Adrenal gland (tissue), 5 donors: ENCODE measurements around the gene FMO4.
"Not testable (repeated sequence)": the region's sequence is repeated elsewhere in the genome, so short reads cannot be mapped to it uniquely, and the experiment has no call there.

Source experiments
- CTCF ChIP-seq, 6 experiments: fragments of 450-650 bp in 4 of 6; fragments of 200-600 bp in 2 of 6; sonication (generic) in 1 of 6; IDR thresholded peaks; 1 replicate in 5 of 6; 2 replicates in 1 of 6; pipeline versions ENCODE4 v1.5.1 to v1.8.0; 2016 to 2021; ENCODE audit warnings: antibody characterized with exemption in 6 of 6, mild to moderate bottlenecking in 2 of 6, moderate library complexity in 1 of 6
- POLR2A ChIP-seq, 2 donors: fragments of 450-650 bp; IDR thresholded peaks; one replicate each; pipeline ENCODE4 v1.6.1; 2017; ENCODE audit warnings: antibody characterized with exemption in 2 of 2, mild to moderate bottlenecking in 2 of 2, moderate library complexity in 1 of 2
- donor health status: DM: no; HTN: no; CAD: no.

- not testable (repeated sequence) for TF ChIP-seq POLR2A (IDR thresholded peaks at IDR 0.05)
- TF ChIP-seq CTCF (IDR thresholded peaks at IDR 0.05): peak in 2 of 6 experiments; percentile 21 to 22
These were observed 45.9 kb downstream of the FMO4 start for GRCh38 chr1:171359731-171360527.
